Suppressor macrophage (primary cell): ENCODE measurements around the gene PLEKHG2.

ENCODE experiments used
- DNase-seq, 4 experiments: peaks; one replicate each; pipeline ENCODE4 v3.0.0-alpha.2; 2020 to 2022

The PLEKHG2 gene

GRCh38 chr19:39385629-39386411, 26.6 kb upstream of the PLEKHG2 start:
- no peak for DNase-seq

GRCh38 chr19:39386557-39386956, 25.9 kb upstream of the PLEKHG2 start:
- DNase-seq = no peak

GRCh38 chr19:39388657-39389056, 23.8 kb upstream of the PLEKHG2 start:
- no peak for DNase-seq

DNA sequence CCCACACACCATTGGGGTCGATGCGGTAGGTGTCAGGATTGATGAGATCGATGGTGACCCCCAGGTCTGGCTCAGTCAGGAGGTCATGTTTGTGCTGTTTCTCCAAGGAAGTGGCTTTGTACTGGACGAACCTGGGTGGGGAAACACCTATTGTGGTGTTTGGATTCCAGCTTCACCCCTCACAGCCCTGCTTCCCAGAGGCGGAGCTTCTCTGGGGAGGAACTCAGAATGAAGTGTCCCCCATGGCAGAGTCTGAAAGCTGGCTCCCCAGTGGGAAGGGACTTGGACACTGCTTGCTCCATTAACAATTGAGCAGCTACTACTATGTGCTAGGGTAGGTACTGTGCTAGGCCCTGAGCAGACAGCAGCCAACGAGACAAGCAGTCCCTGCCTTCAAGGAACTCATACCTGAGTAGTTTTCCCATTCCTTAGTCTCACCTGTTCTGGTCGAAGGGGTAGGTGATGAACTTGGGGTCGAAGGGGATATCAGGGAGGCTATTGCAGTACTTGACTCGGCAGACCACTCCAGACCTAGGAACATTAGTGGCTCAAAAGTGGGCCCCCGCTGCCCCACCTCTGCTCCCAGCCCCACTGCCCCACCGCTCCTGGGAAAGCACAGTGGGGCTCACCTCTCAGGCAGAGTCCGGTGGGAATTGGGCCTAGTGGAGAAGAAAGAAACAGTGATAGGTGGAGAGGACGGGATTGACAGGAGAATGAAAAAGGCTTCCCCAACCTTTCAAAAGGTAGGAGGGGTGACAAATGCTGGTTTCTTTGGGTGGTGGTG, 22.6 kb upstream of the PLEKHG2 start:
- no peak for DNase-seq

DNA sequence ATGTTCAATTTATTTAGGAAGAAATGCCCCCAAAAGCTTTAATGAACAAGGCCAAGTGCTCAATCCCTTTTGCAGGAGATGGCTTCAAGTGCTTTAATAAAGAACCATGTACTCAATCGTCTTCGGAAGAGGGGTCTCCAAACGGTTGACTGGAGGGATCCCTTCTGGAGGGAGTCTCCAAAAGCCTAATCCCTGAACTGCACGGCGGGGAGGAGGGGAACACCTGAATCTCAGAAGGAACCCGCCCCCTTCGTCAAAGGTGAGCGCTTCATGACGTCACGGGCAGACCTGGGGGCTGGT, 22.1 kb upstream of the PLEKHG2 start:
- DNase-seq = no peak

DNA sequence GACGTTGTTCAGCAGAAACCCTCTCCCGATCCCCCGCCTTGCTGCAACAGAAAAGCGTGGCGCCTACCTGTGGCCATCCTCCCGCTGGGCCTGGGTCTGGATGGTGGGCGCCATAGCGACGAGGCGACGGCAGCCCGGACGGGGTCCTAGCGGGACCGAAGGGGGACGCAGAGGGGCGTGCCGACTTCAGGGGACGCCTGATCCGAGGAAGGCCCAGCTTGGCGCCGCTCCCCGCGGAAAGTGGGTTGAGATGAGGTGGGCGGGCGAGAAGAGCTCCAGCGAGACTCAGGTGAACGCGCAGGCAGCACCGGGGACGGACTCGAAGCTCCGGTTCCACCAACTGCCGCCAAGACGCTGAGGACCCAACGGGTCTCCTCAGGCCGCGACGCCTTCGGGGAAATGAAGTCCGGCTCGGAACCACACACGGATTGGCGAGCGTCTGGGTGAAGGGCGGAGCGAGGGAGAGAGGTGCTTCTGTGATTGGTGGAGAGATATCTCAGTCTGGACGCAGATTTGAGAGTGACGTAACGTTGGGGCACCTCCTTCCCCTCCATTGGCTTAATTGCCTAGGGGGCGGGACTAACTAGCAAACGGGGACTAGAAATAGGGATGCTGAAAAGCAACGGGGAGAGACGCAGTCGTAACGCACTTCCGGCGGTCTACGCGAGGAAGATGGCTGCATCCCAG, 21.6 kb upstream of the PLEKHG2 start, which contains the start of the genes MED29 and PAF1:
Gene MED29, plus strand, starts transcription at position 628 of the 687 bp plus-strand sequence. Its CDS starts 45 bp downstream, at position 673.
Gene PAF1, minus strand, starts transcription at position 356 of the 687 bp plus-strand sequence. Its CDS starts 242 bp downstream, at position 114.
- DNase-seq = peak; percentile 98 to 100 (median 98)

- DNase-seq = peak; percentile 96 to 97 (median 96)
These were observed 14.8 kb upstream of the PLEKHG2 start for GRCh38 chr19:39397360-39398296.

GRCh38 chr19:39398297-39398864, 14.1 kb upstream of the PLEKHG2 start:
- peak; percentile 95 to 98 (median 96) for DNase-seq

- DNase-seq = no peak
These were observed 12.8 kb upstream of the PLEKHG2 start for GRCh38 chr19:39399668-39400050.

GRCh38 chr19:39400061-39400460, 12.4 kb upstream of the PLEKHG2 start:
- no peak for DNase-seq

- no peak for DNase-seq
These were observed 11.4 kb upstream of the PLEKHG2 start for GRCh38 chr19:39401070-39401548.

- peak; percentile 92 to 97 (median 92) for DNase-seq
These were observed 10.7 kb upstream of the PLEKHG2 start for GRCh38 chr19:39401549-39402345.

DNA sequence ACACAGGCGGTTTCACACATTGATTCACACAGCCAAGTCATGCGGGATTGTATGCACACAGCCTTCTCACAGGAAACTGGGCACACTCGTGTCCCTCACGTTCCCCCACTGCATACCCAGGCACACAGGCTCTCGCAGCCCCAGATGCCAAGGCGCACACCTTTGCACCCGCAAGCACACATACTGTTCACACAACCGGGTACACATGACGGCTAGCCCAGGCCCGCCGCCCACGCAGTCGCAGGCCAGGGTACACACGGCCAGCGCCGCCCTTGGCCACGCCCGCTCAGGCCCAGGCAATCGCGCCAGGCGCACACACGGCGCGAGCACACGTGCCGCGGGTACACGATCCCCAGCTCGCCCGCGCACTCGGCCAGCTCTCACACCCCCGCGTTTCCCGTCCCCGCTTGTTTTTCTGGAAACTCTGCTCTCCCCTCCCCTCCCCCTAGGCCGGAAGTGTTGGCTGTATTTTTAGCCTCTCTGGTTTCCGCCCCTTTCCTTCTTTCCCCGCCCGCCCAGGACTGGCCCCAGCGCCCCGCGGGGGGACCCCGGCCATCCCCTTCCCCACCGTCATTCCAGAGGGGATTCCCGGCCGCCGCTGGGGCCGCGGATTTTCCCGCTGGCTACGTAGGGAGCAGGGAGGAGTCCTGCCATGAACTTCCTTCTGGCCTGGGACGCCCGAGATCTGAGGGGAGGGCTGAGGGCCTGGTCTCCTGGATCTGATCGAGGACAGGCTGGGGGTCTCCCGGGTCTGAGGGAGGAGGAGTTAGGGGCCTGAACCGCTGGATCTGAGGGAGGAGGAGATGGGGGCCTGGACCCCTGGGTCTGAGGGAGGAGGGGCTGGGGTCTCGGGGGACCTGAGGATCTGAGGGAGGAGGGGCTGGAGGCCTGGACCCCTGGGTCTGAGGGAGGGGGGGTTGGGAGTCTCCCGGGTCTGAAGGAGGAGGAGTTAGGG, 9.8 kb upstream of the PLEKHG2 start:
- peak; percentile 96 to 98 (median 98) for DNase-seq

DNA sequence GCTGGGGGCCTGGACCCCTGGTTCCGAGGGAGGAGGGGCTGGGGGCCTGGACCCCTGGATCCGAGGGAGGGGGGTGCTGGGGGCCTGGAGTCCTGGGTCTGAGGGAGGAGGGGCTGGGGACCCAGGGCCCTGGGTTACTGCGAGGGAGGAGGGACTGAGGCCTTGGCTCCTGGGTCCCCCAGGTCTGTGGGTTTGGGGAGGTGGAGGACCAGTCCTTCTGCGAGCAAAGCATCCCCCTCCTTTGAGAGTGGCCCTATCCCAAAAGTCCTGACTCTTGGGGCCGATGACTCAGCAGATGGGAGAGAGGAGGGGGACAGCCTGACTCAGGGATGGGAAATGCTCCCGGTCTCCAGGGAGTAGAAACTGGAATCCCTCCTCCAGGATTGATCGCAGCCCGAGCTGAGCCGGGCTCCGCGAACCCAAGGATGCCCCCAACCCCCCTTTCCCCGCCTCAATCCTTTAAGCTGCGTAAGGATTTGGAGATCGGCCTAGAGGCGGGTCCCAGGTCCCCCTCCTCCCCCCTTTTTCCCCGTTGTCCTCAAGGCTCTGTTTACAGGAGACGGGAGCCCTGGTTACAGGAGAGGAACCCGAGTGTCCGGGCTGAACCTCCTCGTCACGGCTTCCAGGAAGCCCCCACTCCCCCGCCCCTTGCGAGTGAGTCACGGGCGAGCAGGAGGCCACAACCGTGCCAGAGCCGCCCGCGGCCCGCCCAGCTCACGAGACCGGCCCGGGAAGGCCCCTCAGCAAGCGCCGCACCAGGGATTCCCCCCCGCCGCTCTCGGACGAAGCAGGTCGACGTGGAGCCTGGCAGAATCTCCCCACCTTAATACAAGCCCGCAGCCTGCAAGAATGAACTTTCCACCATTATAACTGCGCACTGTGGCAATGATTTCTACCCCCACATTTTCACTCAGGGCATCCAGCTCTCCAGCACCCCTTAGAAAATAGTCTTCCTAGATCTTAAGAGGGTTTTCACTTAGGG, 8.8 kb upstream of the PLEKHG2 start:
- DNase-seq = peak; percentile 97 to 99 (median 97)

DNA sequence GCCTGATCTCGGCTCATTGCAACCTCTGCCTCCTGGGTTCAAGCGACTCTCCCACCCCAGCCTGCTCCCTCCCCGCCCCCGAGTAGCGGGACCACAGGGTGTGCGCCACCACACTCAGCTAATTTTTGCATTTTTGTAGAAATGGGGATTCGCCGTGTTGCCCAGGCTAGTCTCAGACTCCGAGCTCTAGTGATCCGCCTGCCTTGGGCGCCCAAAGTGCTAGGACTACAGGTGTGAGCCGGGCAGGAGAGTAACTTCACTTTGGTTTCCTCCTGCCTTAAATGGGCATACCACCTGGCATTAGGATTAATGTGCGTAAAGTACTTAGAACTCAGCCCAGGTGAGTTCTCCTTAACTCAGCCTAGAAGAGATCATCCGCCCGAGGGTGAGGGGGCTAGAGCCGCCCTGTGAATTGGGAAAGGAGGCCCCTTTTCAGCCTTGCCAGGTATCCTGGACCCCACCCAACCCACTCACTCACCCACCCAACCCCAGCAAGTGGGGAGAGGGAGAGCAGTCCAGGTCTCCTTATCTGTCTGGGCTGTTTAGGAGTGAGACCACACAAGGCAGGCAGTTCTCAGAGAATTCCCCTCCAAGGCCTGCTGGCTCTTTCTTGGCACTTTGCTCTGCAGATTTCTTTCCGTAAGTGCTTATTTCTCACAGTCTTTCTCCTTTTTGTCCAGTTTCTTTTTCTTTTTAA, 7.1 kb upstream of the PLEKHG2 start:
- no peak for DNase-seq

DNA sequence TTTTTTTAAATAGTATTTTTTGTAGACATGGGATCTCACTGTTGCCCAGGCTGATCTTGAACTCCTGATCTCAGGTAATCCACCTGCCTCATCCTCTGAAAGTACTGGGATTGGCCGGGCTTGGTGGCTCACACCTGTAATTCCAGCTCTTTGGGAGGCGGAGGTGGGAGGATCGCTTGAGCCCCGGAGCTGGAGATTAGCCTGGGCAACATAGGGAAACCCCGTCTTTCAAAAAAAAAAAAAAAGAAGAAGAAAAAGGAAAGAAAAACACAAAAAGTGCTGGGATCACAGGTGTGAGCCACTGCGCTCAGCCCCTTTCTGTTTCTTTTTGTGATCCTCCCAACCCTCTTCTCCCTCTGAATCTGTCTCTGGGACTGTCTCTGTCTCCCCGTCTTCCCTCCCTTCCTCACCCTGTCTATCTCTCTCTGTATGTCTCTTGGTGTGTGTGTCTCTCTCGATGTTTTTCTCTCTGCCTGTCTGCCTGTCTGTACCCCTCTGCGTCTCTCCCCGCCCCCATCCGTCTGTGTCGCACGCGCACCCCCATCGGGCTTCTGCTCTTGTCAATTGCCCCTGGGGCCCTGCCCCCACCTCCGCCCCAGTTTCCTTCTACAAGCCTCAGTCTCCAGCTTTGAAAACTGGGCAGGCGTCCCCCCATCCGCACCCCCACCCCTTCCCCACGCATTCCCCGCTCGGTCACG, 6.4 kb upstream of the PLEKHG2 start:
- no peak for DNase-seq
